H1 (cell line): Measurements from ENCODE around the gene THAP2. TPM values are rescaled to one million over a fixed set of nuclear protein-coding genes. Genes with fewer than 3 reads are reported as not detected.

Experiments used
- CTCF ChIA-PET: fragments of 300-600 bp; sonication (Branson Sonifier 250); formaldehyde crosslinking; loops from one replicate; lab custom pipeline; 2021; ENCODE audit not compliant: partially characterized antibody; lab: Charles Lee
- POLR2A ChIA-PET: fragments of 300-600 bp; sonication (Branson Sonifier 250); formaldehyde crosslinking; loops from one replicate; lab custom pipeline; 2021; ENCODE audit warnings: inconsistent platforms; ENCODE audit not compliant: partially characterized antibody; lab: Charles Lee
- DNase-seq, 2 experiments: peaks; one replicate each; pipeline versions ENCODE4 v3.0.0 to v3.0.0-alpha.2; 2010 to 2022; ENCODE audit warnings: low spot score in 2 of 2, low read depth in 1 of 2, mixed read lengths in 1 of 2
- FAIRE-seq: peaks from 2 replicates; lab custom pipeline; 2011; peaks lifted over from hg19 to GRCh38; lab: Jason Lieb, UNC
- H2AFZ ChIP-seq: 2 replicates; pipeline ENCODE4 v1.8.1; 2012; ENCODE audit warnings: low read length, inconsistent platforms
- H2AK5ac ChIP-seq: 2 replicates; pipeline ENCODE4 v1.6.1; 2013; ENCODE audit warnings: low read depth, low read length
- H2BK120ac ChIP-seq: replicated peaks from 2 replicates; pipeline ENCODE3; 2013; ENCODE audit warnings: low read depth, low read length, inconsistent platforms
- H2BK12ac ChIP-seq: 2 replicates; pipeline ENCODE4 v1.6.1; 2013; ENCODE audit warnings: low read depth, low read length
- H2BK15ac ChIP-seq: 2 replicates; pipeline ENCODE4 v1.6.1; 2013; ENCODE audit warnings: low read length
- H2BK20ac ChIP-seq: 2 replicates; pipeline ENCODE4 v1.6.1; 2013; ENCODE audit warnings: low read length
- H2BK5ac ChIP-seq: 2 replicates; pipeline ENCODE4 v1.6.1; 2013; ENCODE audit warnings: low read depth, low read length
- H3K14ac ChIP-seq: 2 replicates; pipeline ENCODE4 v1.6.1; 2013; ENCODE audit warnings: inconsistent platforms; ENCODE audit not compliant: insufficient read length
- H3K18ac ChIP-seq: 2 replicates; pipeline ENCODE4 v1.6.1; 2013; ENCODE audit warnings: low read length; ENCODE audit errors: extremely low read depth
- H3K23ac ChIP-seq: 2 replicates; pipeline ENCODE4 v1.6.1; 2013; ENCODE audit warnings: inconsistent platforms; ENCODE audit not compliant: insufficient read length
- H3K23me2 ChIP-seq: 2 replicates; pipeline ENCODE4 v1.6.1; 2013; ENCODE audit warnings: low read depth, low read length
- H3K27ac ChIP-seq: 2 replicates; pipeline ENCODE4 v1.6.1; 2011; ENCODE audit warnings: low read depth, low read length, inconsistent platforms
- H3K27me3 ChIP-seq, 4 experiments: replicated peaks in 1 of 4; 1 replicate in 1 of 4; 2 replicates in 3 of 4; pipeline versions ENCODE4 v1.6.1 to v1.8.1; 2011 to 2013; ENCODE audit warnings: low read length in 3 of 4, mild to moderate bottlenecking in 3 of 4, inconsistent platforms in 2 of 4, mixed read lengths in 2 of 4, moderate library complexity in 1 of 4; ENCODE audit not compliant: control insufficient read depth in 3 of 4, insufficient read depth in 3 of 4; ENCODE audit errors: extremely low read depth in 1 of 4
- H3K36me3 ChIP-seq, 4 experiments: 2 replicates each; pipeline versions ENCODE4 v1.6.1 to v1.8.1; 2011 to 2013; ENCODE audit warnings: mild to moderate bottlenecking in 4 of 4, low read length in 3 of 4, moderate library complexity in 2 of 4, control low read depth in 1 of 4, inconsistent platforms in 1 of 4; ENCODE audit not compliant: insufficient read depth in 4 of 4, control insufficient read depth in 2 of 4
- H3K4ac ChIP-seq: replicated peaks from 2 replicates; pipeline ENCODE3; 2013; ENCODE audit warnings: low read length, low read depth, mixed read lengths, inconsistent platforms; ENCODE audit not compliant: insufficient read length
- H3K4me1 ChIP-seq, 4 experiments: replicated peaks in 1 of 4; 1 replicate in 1 of 4; 2 replicates in 3 of 4; pipeline versions ENCODE4 v1.6.1 to v1.8.1; 2011 to 2013; ENCODE audit warnings: low read length in 3 of 4, inconsistent platforms in 2 of 4, mixed read lengths in 1 of 4; ENCODE audit not compliant: insufficient read depth in 4 of 4, control insufficient read depth in 3 of 4
- H3K4me2 ChIP-seq, 2 experiments: 2 replicates each; pipeline versions ENCODE4 v1.6.1 to v1.8.1; 2011 to 2013; ENCODE audit warnings: low read depth in 2 of 2, low read length in 2 of 2, control low read depth in 1 of 2, inconsistent platforms in 1 of 2, mild to moderate bottlenecking in 1 of 2; ENCODE audit not compliant: insufficient read depth in 1 of 2
- H3K4me3 ChIP-seq, 4 experiments: fragments of 200-600, 300-600 bp in 1 of 4; sonication (generic), shearing (Covaris generic), sonication (Bioruptor Twin) in 1 of 4; 2 replicates each; pipeline versions ENCODE4 v1.5.1 to v1.8.1; 2011 to 2016; ENCODE audit warnings: low read length in 4 of 4, low read depth in 3 of 4, control low read depth in 2 of 4, inconsistent platforms in 2 of 4, mild to moderate bottlenecking in 2 of 4, mixed read lengths in 1 of 4, moderate library complexity in 1 of 4; ENCODE audit not compliant: insufficient read depth in 2 of 4; ENCODE audit errors: extremely low read depth in 1 of 4
- H3K56ac ChIP-seq: replicated peaks from 2 replicates; pipeline ENCODE3; 2013; ENCODE audit warnings: low read depth, mild to moderate bottlenecking, mixed read lengths, low read length, inconsistent platforms; ENCODE audit not compliant: insufficient read length
- H3K79me1 ChIP-seq: 2 replicates; pipeline ENCODE4 v1.6.1; 2013; ENCODE audit warnings: low read depth, low read length, control low read depth
- H3K79me2 ChIP-seq, 2 experiments: 2 replicates each; pipeline versions ENCODE4 v1.6.1 to v1.8.1; 2012 to 2013; ENCODE audit warnings: low read length in 2 of 2, mild to moderate bottlenecking in 2 of 2, inconsistent platforms in 1 of 2; ENCODE audit not compliant: insufficient read depth in 2 of 2, control insufficient read depth in 1 of 2
- H3K9ac ChIP-seq, 4 experiments: replicated peaks in 1 of 4; 1 replicate in 1 of 4; 2 replicates in 3 of 4; pipeline versions ENCODE4 v1.6.1 to v1.8.1; 2011 to 2013; ENCODE audit warnings: low read depth in 3 of 4, low read length in 3 of 4, control low read depth in 2 of 4, mild to moderate bottlenecking in 2 of 4, moderate library complexity in 2 of 4, inconsistent platforms in 1 of 4; ENCODE audit errors: extremely low read depth in 1 of 4
- H3K9me3 ChIP-seq, 2 experiments: 2 replicates each; pipeline versions ENCODE4 v1.6.1 to v1.8.1; 2012 to 2013; ENCODE audit warnings: mild to moderate bottlenecking in 2 of 2, moderate library complexity in 2 of 2, control low read depth in 1 of 2, inconsistent platforms in 1 of 2, low read depth in 1 of 2, low read length in 1 of 2, mixed read lengths in 1 of 2; ENCODE audit not compliant: insufficient read depth in 2 of 2
- H4K20me1 ChIP-seq, 2 experiments: replicated peaks in 1 of 2; 2 replicates each; pipeline versions ENCODE3 to v1.8.1; 2011 to 2013; ENCODE audit warnings: inconsistent platforms in 2 of 2, low read length in 2 of 2, mild to moderate bottlenecking in 1 of 2; ENCODE audit not compliant: insufficient read depth in 2 of 2, control insufficient read depth in 1 of 2
- H4K5ac ChIP-seq: 2 replicates; pipeline ENCODE4 v1.6.1; 2013; ENCODE audit warnings: low read length, low read depth, mixed read lengths, inconsistent platforms; ENCODE audit not compliant: insufficient read length
- H4K8ac ChIP-seq: 2 replicates; pipeline ENCODE4 v1.8.0; 2013; ENCODE audit warnings: mild to moderate bottlenecking, moderate library complexity, low read length, inconsistent platforms; ENCODE audit not compliant: insufficient read depth; ENCODE audit errors: extremely low read depth
- H4K91ac ChIP-seq: replicated peaks from 2 replicates; pipeline ENCODE3; 2013; ENCODE audit warnings: low read length, mixed read lengths, inconsistent platforms; ENCODE audit not compliant: insufficient read length
- BRCA1 ChIP-seq: IDR thresholded peaks from 2 replicates; pipeline ENCODE4 v1.6.1; 2012; ENCODE audit warnings: low read depth, low read length, improper control_type of control experiment
- CREB1 ChIP-seq: IDR thresholded peaks from 2 replicates; pipeline ENCODE4 v1.6.1; 2012; ENCODE audit warnings: inconsistent platforms
- HDAC2 ChIP-seq, 2 experiments: fragments of 300-600 bp in 1 of 2; sonication (generic) in 1 of 2; IDR thresholded peaks; 2 replicates each; pipeline ENCODE4 v1.6.1; 2011 to 2012; ENCODE audit warnings: low read depth in 2 of 2, low read length in 2 of 2, mild to moderate bottlenecking in 2 of 2, moderate library complexity in 2 of 2, borderline replicate concordance in 1 of 2, inconsistent platforms in 1 of 2
- KDM4A ChIP-seq: IDR thresholded peaks from one replicate; pipeline ENCODE4 v1.7.1; 2012; ENCODE audit warnings: low read depth, mild to moderate bottlenecking, moderate library complexity, low read length, inconsistent platforms; ENCODE audit not compliant: severe bottlenecking
- NRF1 ChIP-seq: IDR thresholded peaks from 2 replicates; pipeline ENCODE4 v1.6.1; 2011; ENCODE audit warnings: mild to moderate bottlenecking, low read depth, low read length, improper control_type of control experiment
- RBBP5 ChIP-seq: IDR thresholded peaks from 2 replicates; pipeline ENCODE4 v1.7.1; 2012; ENCODE audit warnings: low read depth, mild to moderate bottlenecking, inconsistent platforms, low read length, moderate library complexity, borderline replicate concordance
- SP2 ChIP-seq: IDR thresholded peaks from 2 replicates; pipeline ENCODE4 v1.6.1; 2012; ENCODE audit warnings: mild to moderate bottlenecking, low read length, inconsistent platforms
- SRF ChIP-seq: IDR thresholded peaks from 2 replicates; pipeline ENCODE4 v1.6.1; 2011; ENCODE audit warnings: mild to moderate bottlenecking, low read depth, low read length, moderate library complexity
- SUZ12 ChIP-seq: fragments of 200-600 bp; sonication (generic); IDR thresholded peaks from 2 replicates; pipeline ENCODE4 v1.6.1; 2012; ENCODE audit warnings: mild to moderate bottlenecking, inconsistent platforms, low read length, moderate library complexity, mixed read lengths
- WGBS, 2 experiments: shearing (Covaris generic) in 1 of 2; methylation state at CpG; one replicate each; pipeline versions ENCODE4 v1.1.6 to v1.1.7; 2013 to 2015; ENCODE audit warnings: low lambda C conversion rate in 2 of 2, mixed read lengths in 2 of 2, inconsistent platforms in 1 of 2, low coverage in 1 of 2, missing lambda C conversion rate in 1 of 2; ENCODE audit not compliant: insufficient replicate concordance in 2 of 2, insufficient coverage in 1 of 2, insufficient read length in 1 of 2; ENCODE audit errors: extremely low coverage in 1 of 2, missing lambda C conversion rate in 1 of 2; 5-methylcytosine and 5-hydroxymethylcytosine counted together
- polyA plus RNA-seq, 7 experiments: library from polyadenylated mRNA; depleted of rRNA in 3 of 7; stranded (reverse) in 5 of 7; unstranded in 2 of 7; fragments of >200 nt in 5 of 7; fragments of 200-250 nt in 2 of 7; gene quantifications; 1 replicate in 5 of 7; 2 replicates in 1 of 7; 4 replicates in 1 of 7; pipeline versions ENCODE4 v1.2.1 to v1.2.3, GENCODE V29; 2011 to 2013; ENCODE audit warnings: missing spikeins in 2 of 7, mixed read lengths in 2 of 7
- total RNA-seq: library from RNA; stranded (reverse); fragmentation: NEBNext Ultra II Directional; extraction: Animal tissue kit (Norgen Biotek cat#: 25700); gene quantifications from 2 replicates; pipeline ENCODE4 v1.2.1, GENCODE V29; 2021

The THAP2 gene
- total and polyA plus RNA-seq, 2 of the 8 experiments (the other 6 are each of a cell fraction or from before 2014, with no cell fraction given), result 1.8 to 5.3 TPM

GRCh38 chr12:71653137-71653536, 11.0 kb upstream of the THAP2 start:
- Histone ChIP-seq H3K27ac (no peak overlapping the region), H4K8ac (no peak overlapping the region), H3K23me2 (no peaks in the 10 kb centered on the region), H3K36me3 (peaks cover 2 to 50% (median 19%) of the 10 kb centered on the region in 4 experiments; a peak in 4 of 8 replicates), H4K91ac (no peak overlapping the region), H3K9ac (no peak overlapping the region), H3K14ac (no peak overlapping the region), H3K9me3 (no peaks in the 10 kb centered on the region; a peak in 1 of 4 replicates), H2BK120ac (no peak overlapping the region), H3K4ac (no peak overlapping the region), H2BK15ac (no peak overlapping the region), H3K27me3 (no peaks in the 10 kb centered on the region), H2AFZ (no peak overlapping the region), H4K5ac (no peak overlapping the region), H3K4me2 (no peak overlapping the region), H2BK20ac (no peak overlapping the region), H2BK12ac (no peak overlapping the region), H3K4me1 (no peaks in the 10 kb centered on the region), H4K20me1 (peaks cover 0 to 2% of the 10 kb centered on the region in 2 experiments), H3K23ac (no peak overlapping the region), H3K56ac (no peak overlapping the region), H3K18ac (no peak overlapping the region), H3K4me3 (no peak overlapping the region), H3K79me2 (peaks cover 0 to 78% of the 10 kb centered on the region in 2 experiments; a peak in 2 of 4 replicates), H2BK5ac (no peak overlapping the region), H2AK5ac (no peak overlapping the region), H3K79me1 (no peaks in the 10 kb centered on the region)
- no peak for DNase-seq
- TF ChIP-seq HDAC2 (IDR thresholded peaks at IDR 0.05; ENCODE audit: borderline replicate concordance in 1 of 2, low read depth in 2 of 2, low read length in 2 of 2) (no peak), CREB1 (no peak), SP2 (no peak), BRCA1 (no peak), RBBP5 (no peak), NRF1 (no peak), SUZ12 (no peak), KDM4A (no peak), SRF (no peak)
- FAIRE-seq, result no peak
- ChIA-PET POLR2A (no interaction called here), CTCF (no interaction called here)
- 97% methylated on average over 2 of the region's 2 CpGs; no CpG with 5 or more reads in 1 of the 2 experiments for whole genome bisulfite sequencing, 2 experiments
